ENCODE measurements around the gene NAV2.

The NAV2 gene

DNA sequence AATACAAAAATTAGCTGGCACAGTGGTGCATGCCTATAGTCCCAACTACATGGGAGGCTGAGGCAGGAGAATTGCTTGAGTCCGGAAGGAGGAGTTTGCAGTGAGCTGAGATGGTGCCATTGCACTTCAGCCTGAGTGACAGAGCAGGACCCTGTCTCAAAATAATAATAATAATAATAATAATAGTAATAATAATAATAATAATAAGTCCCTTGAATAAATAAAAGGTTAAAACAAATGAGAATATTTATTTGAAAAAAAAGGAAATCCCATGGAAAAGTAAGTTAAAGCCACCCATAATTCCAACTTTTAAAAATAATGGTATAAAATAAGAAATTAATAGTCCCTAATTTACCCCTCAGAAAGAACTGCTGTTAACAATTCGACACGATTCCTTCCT is 10.0 kb upstream of the NAV2 start (continued):
- TF ChIP-seq CSRNP3 (CRISPR knock-in tag; IDR thresholded peaks at IDR 0.05): no peak
- TF ChIP-seq, protein P1, sequence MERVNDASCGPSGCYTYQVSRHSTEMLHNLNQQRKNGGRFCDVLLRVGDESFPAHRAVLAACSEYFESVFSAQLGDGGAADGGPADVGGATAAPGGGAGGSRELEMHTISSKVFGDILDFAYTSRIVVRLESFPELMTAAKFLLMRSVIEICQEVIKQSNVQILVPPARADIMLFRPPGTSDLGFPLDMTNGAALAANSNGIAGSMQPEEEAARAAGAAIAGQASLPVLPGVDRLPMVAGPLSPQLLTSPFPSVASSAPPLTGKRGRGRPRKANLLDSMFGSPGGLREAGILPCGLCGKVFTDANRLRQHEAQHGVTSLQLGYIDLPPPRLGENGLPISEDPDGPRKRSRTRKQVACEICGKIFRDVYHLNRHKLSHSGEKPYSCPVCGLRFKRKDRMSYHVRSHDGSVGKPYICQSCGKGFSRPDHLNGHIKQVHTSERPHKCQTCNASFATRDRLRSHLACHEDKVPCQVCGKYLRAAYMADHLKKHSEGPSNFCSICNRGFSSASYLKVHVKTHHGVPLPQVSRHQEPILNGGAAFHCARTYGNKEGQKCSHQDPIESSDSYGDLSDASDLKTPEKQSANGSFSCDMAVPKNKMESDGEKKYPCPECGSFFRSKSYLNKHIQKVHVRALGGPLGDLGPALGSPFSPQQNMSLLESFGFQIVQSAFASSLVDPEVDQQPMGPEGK (CRISPR knock-in tag; IDR thresholded peaks at IDR 0.05; ENCODE audit: borderline replicate concordance): no peak

GRCh38 chr11:19703211-19703610 is 9.4 kb upstream of the NAV2 start:
- TF ChIP-seq TCF4 (CRISPR knock-in tag; IDR thresholded peaks at IDR 0.05; ENCODE audit: borderline replicate concordance) (0 out of 2 replicates have a peak, but pooled peaks have one; percentile 41), ZFP30 (CRISPR knock-in tag; IDR thresholded peaks at IDR 0.05) (no peak), ZNF70 (CRISPR knock-in tag; IDR thresholded peaks at IDR 0.05) (0 out of 2 replicates have a peak, but pooled peaks have one; percentile 10), ZFP3 (CRISPR knock-in tag; IDR thresholded peaks at IDR 0.05) (0 out of 2 replicates have a peak, but pooled peaks have one; percentile 29)
- peak; percentile 80 for ATAC-seq

- ATAC-seq: no peak
- TF ChIP-seq OSR1 (CRISPR knock-in tag; IDR thresholded peaks at IDR 0.05) (no peak), ZFP30 (CRISPR knock-in tag; IDR thresholded peaks at IDR 0.05) (no peak), CSRNP3 (CRISPR knock-in tag; IDR thresholded peaks at IDR 0.05) (no peak), PPARA (CRISPR knock-in tag; IDR thresholded peaks at IDR 0.05; ENCODE audit: borderline replicate concordance) (no peak), ZNF565 (CRISPR knock-in tag; conservative IDR thresholded peaks at IDR 0.05; ENCODE audit: low read depth) (no peak), ZNF70 (CRISPR knock-in tag; IDR thresholded peaks at IDR 0.05) (no peak), TSHZ2 (CRISPR knock-in tag; IDR thresholded peaks at IDR 0.05) (no peak), RARB (CRISPR knock-in tag; IDR thresholded peaks at IDR 0.05) (no peak), TOX (CRISPR knock-in tag; IDR thresholded peaks at IDR 0.05; ENCODE audit: borderline replicate concordance) (no peak), BACH2 (CRISPR knock-in tag; IDR thresholded peaks at IDR 0.05; ENCODE audit: borderline replicate concordance) (no peak), CSDC2 (CRISPR knock-in tag; IDR thresholded peaks at IDR 0.05) (no peak), GLIS3 (CRISPR knock-in tag; IDR thresholded peaks at IDR 0.05) (no peak)
- TF ChIP-seq, protein P1 (CRISPR knock-in tag; IDR thresholded peaks at IDR 0.05; ENCODE audit: borderline replicate concordance): no peak
- TF ChIP-seq, protein P2, sequence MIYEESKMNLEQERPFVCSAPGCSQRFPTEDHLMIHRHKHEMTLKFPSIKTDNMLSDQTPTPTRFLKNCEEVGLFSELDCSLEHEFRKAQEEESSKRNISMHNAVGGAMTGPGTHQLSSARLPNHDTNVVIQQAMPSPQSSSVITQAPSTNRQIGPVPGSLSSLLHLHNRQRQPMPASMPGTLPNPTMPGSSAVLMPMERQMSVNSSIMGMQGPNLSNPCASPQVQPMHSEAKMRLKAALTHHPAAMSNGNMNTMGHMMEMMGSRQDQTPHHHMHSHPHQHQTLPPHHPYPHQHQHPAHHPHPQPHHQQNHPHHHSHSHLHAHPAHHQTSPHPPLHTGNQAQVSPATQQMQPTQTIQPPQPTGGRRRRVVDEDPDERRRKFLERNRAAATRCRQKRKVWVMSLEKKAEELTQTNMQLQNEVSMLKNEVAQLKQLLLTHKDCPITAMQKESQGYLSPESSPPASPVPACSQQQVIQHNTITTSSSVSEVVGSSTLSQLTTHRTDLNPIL (CRISPR knock-in tag; IDR thresholded peaks at IDR 0.05; ENCODE audit: low read depth): no peak
These were observed 8.4 kb upstream of the NAV2 start for GRCh38 chr11:19704213-19704612.

GRCh38 chr11:19705936-19706335 is 6.7 kb upstream of the NAV2 start:
- peak; percentile 9; the same call in 2 of the 3 replicates for ATAC-seq
- no peak for TF ChIP-seq CSRNP3 (CRISPR knock-in tag; IDR thresholded peaks at IDR 0.05)
- TF ChIP-seq ZC3H10 (CRISPR knock-in tag; IDR thresholded peaks at IDR 0.05): no peak
- no peak for TF ChIP-seq BACH2 (CRISPR knock-in tag; IDR thresholded peaks at IDR 0.05; ENCODE audit: borderline replicate concordance)
- TF ChIP-seq, protein P2 (CRISPR knock-in tag; IDR thresholded peaks at IDR 0.05; ENCODE audit: low read depth): no peak
- TF ChIP-seq CSDC2 (CRISPR knock-in tag; IDR thresholded peaks at IDR 0.05): no peak
- TF ChIP-seq OSR1 (CRISPR knock-in tag; IDR thresholded peaks at IDR 0.05): no peak
- no peak for TF ChIP-seq SNAI2 (CRISPR knock-in tag; IDR thresholded peaks at IDR 0.05)
- no peak for TF ChIP-seq ISL1 (CRISPR knock-in tag; IDR thresholded peaks at IDR 0.05)
- no peak for TF ChIP-seq ARNTL (CRISPR knock-in tag; IDR thresholded peaks at IDR 0.05; ENCODE audit: borderline replicate concordance, low read depth)
- no peak for TF ChIP-seq TCF4 (CRISPR knock-in tag; IDR thresholded peaks at IDR 0.05; ENCODE audit: borderline replicate concordance)
- no peak for TF ChIP-seq GLIS3 (CRISPR knock-in tag; IDR thresholded peaks at IDR 0.05)

Data from SK-N-SH treated with all-trans-retinoic acid at 6 μM for 48 hours (cell line).